8988T (cell line): ENCODE data around the gene MAB21L4.
A peak's percentile ranks its signal among the peaks of the same experiment; 100 is the strongest.

Source experiments
- DNase-seq: peaks from one replicate; pipeline ENCODE4 v3.0.0; 2011

MAB21L4 gene

DNA sequence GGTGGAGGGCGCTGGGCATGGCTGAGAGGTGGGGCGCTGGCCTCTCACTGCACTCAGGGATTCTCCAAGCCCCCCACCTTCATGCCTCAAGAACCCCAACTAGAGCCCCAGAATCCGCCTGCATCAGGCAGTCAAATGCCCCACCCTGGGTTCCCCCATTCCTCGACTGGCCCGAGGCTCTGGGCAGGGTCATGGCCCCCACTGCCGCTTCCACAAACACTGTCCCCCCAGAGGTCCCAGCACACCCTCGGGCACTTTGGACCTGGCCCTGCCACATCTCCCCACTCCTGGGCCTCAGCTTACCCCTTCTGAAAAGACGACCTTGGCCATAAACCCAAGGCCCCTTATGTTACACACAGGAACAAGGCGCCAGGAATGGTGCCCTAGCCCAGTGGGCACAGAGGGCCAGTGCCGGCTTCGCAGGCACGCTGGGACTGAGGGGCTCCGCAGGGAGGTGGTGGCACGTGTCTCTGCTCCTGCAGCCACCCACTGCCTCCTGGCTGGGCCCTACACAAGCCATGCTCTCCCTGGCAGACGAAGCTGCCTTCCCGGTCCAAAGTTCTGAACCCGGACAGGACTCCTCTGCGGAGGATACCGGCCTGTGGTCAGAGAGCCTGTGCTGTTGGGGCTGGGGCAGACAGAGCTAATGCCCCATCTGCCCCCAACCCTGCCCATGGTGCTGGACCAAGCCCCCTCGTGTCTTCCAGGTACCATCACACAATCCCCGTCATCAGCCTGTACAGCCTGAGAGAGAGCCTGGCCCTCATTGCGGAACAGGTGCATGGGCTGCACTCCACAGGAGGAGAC, 20.5 kb downstream of the MAB21L4 start:
- DNase-seq, result no peak

DNA sequence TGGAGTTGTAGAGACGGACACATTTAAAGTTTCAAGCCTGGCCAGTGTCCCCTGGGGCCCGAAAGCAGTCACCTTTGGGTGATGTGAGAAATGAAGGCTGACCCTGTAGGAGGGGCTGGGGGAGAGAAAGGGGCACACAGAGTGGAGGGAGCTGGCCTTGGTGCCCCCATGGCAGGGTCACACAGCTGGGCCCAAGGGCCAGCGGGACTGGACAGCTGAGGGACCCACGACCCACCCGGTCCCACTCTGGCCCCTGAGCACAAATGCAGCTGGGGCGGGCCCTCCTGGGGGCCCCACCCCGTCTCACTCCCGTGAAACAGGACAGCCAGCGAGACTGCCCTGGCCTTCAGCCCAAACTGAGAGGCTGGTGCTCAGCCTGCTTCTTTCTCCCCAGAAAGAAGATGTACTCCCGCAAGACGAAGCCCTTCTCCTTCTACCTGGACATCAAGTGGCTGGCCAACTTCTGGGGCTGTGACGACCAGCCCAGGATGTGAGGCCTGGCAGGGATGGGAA, 21.2 kb downstream of the MAB21L4 start:
- DNase-seq, result no peak

DNA sequence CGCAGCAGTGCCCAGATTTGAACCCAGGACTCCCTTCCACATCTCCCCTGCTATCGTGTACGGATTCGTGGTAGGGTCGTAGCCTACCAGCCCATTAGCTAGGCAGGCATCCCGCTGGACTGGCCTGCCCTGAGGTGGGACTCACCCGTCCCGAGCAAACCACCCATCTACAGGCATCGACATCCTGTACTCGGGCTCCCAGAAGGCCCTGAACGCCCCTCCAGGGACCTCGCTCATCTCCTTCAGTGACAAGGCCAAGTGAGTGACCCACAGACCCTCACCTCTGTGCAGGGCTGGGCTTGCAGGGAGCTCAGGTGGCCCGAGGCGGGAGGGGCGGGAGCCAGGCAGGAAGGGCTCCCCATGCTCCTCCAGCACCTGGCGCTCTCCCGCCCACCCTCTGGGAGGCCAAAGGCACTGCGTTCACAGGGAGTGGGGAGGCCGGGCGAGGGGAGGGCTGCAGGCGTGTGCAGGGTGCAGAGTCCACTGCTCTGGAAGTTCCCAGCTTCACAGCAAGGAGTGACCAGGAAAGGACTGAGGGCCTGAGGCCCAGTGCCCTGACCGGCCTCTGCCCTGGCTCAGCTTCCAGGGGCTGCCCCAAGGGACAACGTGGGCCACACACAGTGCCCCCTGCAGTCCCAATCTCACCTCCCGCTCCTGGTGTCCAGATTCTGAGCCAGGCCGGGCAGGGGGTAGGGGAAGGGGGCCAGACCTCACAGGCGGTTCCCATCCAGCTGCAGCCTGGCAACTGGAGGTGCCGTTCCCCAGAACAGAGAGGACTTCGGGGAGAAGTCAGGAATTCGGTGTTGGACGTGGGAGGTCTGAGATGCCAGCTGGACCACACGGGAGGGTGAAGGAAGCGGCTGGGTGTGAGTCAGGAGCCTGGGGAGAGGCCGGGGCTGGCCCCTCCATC, 21.9 kb downstream of the MAB21L4 start:
- DNase-seq, result no peak

DNA sequence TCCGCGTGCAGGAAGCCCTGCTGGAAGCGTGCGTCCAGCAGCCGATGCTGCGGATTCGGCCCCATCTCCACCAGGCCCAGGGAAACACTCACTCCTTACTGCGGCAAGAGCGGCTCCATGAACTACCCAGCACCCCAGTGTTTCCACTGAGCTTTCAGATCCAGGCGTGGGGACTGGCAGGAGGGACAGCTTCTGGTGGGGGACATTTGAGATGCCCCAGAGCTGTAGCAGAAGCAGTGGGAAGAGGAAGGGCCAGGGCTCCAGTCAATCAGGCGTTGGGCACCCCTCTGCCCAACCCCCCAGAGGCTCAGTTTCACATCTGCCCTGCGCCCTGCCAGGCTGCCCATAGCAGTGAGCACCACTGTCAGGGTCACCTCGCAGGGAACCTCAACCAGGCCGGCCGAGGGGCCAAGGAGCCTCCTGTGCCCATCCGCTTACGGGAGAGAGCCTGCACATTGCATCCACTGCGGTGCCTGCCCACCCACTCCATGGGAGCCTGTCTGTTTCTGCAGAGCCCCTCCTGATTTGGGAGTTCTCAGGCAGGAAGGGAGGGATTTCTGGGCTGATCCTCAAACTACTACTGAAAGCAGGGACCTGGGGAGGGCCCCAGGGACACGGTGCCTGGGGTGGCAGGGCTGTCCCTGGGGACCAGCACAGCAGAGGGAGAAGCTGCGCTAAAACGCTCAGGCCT, 22.7 kb downstream of the MAB21L4 start:
- DNase-seq, result no peak

DNA sequence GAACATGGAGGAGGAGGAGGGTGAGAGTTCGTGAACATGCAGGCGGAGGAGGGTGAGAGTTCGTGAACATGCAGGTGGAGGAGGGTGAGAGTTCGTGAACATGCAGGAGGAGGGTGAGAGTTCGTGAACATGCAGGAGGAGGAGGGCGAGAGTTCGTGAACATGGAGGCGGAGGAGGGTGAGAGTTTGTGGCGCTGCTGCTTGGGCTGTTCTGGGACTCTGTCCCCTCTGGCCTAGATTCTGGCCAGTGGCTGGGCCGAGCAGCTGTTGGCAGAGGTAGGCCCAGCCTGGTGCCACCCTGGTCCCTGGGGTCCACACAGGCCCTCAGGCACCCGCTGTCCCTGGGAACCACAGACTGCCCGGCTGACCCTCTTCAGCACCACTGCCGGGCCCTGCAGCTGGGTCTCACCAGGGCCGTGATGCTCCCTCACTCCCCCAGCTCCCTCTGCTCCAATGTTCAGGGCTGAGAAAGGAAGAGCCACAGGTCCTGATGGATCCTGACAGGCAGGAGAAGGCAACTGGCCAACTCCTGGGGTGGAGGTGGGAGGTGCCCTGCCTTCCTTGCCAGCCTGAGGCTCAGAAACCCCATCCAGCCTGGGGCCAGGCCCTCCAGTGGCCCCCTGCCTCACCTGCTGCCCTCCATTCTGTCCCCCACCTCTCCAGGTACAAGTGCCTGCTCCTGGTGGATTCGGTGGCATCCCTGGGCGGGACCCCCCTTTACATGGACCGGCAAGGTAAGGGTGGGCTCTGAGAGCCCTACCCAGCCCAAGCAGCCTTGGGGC, 23.4 kb downstream of the MAB21L4 start:
- DNase-seq, result no peak

DNA sequence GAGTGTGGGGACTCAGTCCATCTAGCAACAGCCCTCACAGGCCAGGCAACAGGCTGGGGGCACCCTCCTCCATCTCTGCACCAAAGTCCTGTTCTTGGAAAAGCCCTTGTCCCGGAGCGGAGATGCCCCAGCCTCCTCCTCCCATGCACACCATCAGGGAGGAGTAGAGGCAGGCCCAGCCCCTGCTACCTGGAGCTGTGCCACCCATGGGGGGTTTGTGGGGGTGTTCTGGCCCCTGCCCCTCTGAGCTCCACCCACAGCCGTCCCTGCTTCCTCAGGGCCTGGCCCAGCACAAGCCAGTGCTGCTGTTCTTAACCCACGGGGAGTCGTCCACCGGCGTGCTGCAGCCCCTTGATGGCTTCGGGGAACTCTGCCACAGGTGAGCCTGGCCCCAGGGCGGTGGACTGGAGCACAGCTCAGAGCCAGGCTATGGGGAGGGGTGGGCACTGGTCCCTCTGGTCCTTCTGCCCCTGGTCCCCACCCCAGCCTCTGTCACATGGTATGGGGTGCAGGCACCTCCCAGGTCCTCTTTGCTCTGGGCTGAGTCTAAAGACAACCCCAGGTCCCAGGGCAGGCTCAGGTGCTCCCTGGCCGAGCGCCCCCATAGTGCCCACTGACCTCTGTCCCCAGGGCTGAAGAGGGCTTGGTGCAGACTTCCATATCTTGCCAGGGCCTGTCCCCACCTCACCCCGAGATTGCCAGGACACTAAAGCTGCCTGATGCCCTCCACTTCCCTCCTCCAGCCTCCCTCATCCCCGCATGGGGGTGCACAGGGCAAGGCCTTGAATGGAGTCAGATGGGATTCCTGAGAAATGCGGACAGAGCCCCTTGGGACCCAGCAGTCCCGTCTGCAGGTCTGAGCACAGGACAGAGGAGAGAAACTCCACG, 24.6 kb downstream of the MAB21L4 start:
- no peak for DNase-seq

DNA sequence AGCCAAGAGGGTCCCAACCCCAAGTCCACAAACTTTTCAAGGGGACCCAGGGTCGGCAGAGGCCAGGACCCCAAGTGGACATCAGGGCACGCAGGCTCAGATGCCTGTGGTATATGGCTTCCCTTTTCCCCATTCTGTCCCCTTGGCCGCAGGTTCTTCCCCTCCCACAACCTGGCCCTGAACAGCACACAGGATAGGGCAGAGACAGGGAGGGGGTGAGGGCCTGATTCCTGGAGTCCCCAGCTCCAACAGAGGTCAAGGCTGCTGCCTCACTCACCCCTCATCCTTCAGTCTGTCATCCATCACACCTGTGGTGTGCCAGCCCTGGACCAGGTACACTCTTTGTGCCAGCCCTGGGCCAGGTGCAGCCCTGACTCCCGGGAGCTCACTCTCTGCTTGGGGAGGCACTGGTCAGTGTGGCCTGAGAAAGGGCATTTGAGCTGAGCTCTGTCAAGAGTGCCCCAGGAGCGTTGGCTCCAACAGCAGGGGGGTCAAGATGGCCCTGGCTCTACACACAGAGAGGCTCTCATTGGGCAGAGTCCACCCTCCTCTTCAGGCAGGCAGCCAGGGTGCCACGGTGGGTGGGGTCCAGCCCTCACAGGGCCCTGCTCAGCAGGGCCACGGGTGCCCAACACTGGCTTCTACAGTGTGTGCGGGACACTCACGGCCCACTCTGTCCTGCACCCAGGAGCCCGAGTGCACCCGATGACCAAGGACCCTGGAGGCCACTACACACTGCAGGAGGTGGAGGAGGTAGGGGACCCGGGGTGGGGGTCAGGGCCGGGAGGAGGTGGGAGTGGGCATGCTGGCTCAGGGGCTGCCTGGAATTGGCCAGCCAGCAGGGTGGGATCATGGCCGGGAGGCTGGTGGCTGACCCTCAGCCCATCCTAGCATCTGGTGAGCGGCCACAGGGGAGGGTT, 25.7 kb downstream of the MAB21L4 start:
- DNase-seq, result no peak

DNA sequence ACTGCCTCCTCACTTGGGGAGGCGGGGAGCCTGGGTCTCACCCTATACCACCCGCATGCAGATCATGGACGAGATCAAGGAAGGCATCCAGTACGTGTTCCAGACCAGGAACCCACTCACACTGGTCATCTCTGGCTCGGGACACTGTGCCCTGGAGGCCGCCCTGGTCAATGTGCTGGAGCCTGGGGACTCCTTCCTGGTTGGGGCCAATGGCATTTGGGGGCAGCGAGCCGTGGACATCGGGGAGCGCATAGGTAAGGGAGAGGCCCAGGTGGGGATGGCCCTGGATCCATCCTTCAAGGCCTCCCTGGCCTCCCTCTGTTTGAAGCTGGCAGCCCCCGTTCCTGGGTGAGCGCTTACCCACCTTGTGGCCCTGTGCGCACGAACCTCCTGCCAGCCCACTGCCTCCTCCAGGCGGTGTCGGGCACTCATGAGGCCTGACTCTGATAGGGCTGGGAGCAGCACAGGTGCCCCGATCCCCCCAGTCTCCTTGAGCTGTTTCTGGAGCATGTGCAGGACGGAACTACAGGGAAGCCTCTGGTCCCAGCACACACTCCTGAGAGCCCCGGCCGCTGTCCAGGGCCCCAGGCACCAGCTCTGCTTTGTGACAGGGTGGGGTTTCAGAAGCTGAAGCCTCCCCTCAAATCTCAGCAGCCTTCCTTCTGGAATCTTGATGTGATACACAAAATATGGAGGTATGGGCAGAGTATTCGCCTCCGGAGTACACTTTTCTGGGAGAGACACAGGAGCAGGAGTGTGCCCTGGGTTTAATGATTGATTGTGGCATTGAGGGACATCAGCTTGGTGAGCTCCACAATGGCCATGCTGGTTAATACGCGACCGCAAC, 26.6 kb downstream of the MAB21L4 start:
- no peak for DNase-seq

DNA sequence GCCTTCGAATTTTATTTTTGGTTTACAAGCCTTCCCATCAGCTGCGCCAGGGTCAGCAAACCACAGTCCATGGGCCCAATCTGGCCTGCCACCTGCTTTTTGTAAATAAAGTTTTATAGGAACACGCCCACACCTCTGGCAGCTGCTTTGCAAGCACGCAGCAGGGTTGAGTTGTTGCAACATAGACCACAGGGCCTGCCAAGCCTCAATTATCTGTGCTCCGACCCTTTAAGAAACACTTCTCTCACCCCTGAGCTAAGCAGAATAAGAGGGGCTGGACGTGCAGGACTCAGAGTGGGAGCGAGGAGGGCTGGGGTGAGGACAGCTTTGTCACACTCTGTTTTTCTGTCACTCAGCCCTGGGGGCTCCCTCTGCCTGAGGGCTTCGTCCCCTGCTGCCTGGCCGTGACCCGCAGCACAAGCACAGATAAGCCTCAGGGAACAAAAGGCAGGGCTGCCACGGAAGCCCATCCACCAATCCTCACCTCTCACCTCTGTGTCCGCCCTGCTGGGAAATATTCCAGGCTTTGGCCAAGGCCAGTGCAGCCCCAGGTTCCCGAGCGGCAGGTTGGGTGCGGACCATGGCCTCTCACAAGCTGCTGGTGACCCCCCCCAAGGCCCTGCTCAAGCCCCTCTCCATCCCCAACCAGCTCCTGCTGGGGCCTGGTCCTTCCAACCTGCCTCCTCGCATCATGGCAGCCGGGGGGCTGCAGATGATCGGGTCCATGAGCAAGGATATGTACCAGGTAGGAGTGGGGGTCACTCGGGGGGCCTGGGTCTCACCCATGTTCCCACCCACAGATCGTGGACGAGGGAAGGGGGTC, 27.5 kb downstream of the MAB21L4 start, which contains the start of gene AGXT:
AGXT (plus strand) TSS at position 539 of the 823 bp plus-strand sequence; CDS start at position 581, 42 bp downstream.
- no peak for DNase-seq

DNA sequence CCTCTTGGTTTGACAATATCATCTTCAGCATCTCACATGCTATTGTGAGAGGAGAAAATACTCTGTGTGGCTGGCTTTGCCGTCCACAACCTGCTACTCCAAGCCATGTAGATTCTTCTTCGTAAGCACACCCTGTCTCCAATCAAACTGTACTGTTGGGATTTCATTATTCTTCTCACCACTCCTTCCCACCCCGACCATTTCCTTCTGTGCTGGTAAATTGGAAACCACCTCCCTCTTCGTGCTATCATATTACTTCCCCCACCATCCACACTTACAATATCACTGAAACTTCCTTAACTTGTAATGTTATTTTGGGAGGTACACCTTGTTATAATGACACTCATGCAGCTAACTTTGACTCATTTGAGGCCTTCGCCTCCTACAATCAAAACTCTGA, 30.6 kb downstream of the MAB21L4 start:
- no peak for DNase-seq

DNA sequence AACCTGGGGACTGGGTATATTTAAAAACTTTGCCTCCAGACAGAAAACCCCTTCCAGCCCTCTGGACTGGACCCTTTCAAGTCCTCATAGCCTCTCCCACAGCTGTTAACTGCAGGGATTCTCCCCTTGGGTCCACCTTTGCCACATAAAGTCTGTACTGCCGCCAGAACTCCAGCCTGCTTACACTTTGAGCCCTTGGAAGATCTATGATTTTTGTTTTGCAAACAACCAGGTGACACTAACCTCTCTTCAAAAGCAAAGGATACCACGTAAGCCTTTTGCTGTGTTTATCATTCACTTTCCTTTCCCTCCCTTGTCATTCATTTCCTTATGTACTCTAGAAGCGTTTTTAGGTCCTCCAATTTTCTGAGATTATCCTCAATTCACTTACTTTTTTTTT, 31.5 kb downstream of the MAB21L4 start:
- no peak for DNase-seq

DNA sequence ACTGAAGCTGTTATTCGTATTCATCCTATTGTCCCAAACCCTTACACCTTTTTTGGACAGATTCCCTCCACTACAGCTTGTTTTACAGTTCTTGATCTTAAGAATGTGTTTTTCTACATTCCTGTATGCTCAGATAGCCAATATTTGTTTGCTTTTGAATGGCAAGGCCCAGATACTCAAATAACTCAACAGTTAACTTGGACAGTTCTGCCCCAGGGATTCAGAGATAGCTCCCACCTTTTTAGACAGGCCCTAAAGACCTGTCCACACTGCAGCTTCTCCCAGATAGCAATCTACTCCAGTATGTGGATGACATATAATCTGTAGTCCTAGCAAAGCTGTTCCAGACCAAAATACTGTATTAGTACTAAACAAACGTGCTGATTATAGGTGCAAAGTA, 34.4 kb downstream of the MAB21L4 start:
- no peak for DNase-seq

DNA sequence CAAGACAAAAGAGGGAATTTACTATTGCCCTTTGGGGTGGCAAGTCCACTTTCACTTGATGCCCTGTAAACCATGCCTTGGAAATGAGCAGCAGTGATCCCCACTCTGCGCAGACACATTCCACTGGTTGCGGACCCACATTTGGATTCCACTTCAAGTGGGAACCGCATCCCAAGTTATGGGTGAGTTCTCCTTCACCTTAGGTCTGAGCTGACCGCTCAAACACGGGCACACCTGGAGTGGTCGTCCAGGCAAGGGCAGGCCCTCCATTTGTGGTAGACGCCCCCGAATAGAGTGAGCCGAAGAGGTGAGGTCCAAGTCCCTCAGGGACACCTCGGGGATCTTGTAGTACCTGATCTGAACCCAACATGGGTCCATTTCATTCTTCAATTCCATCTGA, 37.1 kb downstream of the MAB21L4 start:
- DNase-seq, result no peak

DNA sequence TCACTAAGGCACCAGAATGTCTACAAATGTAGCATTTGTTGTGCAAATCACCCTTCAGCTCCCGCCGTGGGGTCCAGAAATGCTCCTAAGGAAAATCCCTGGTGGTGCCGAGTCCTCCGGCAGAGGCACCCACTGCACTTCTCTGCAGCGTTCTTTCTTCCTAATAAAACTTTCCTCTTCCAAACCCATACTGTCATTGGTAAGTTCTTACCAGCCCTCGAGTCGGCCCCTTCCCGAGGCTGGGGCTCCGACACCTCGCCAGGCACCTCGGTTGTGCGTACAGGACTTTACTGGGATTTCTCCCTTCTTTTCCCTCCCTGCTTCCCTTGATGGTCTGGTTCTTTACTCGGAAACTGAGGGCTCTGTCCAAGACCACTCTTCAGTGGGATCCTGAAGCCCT, 37.6 kb downstream of the MAB21L4 start:
- DNase-seq, result no peak

DNA sequence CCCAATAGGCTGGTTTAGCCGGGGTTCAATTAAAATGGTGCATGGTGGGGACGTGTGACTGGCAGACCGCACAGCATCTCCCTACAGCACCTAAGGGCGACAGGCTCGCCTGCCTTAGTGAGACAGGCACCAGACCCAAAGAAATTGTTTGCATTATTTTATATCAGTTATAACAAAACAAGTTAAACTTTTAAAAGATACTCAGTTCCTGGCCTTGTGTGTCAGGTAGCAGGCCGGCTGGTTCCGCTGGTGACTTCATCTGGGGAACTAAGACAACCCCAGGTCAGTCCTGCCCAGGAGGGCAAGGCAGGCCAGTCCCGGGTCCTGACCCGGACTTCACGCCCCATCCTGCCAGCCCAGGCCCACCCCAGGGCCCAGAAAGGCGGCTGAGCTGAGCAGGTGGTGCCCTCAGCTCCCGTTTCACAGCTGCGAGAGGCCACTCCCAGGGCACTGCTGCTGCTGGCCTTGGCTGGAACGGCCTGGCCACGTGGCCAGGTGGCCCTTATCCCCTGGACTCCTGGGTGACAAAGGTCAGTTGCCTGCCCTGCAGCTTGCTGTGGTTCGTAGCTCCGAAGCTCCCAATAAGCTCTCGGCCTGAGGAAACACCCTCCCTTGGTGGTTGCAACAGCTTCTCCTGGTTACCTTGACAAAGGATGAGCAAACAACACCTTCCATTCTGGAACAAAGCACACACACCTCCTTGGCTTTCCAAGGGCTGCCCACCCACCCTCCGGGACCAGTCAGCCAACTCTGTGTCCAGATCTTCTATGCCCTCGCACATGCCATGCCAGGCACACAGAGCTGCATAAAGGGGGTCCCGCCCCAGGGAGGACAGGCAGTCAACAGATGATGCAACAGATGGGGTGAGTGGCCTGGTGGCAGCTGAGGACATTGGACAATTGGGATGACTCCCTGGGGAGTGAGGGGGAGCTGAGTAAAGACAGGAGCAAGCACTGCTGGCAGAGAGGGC, 38.6 kb downstream of the MAB21L4 start:
- DNase-seq, result no peak

DNA sequence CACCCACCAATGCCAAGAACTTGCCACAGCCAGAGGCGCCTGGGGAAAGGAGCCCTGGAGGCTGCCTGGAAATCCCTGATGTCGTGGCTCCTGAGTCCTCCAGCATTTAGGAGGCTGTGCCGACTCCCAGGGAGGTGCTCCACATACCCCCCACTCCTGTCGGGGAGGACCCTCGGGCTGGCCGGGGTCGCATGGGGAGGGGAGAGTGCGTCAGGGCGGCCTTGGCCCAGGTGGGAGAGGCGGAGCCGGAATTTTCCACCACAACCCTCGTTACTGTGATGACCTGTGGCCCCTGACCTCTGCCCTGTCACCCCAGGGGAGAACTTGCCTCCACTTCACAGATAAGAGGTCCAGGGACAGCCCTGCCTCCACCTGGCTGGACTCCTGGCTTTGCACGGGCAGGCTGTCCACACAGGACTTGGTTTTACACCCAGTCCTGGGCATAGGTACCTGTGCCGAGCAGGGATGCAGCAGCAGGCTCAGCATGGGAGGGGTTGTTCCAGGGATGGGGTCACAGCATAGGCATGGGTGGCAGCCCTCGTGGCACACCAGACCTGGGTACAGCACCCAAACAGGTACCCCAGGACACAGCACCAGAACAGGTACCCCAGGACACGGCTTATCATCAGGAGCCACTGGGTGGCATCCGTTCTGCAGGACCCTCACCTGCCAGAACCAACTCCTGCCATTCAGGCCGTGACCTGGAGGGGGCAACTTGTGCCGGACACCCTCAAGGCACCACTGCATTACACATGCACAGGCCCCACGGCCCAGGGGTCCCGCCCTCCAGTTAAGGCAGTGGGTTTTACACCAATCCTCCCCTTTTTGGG, 39.6 kb downstream of the MAB21L4 start:
- DNase-seq, result peak; percentile 80
